Adrenal gland (tissue), 12 donors: ENCODE measurements around the gene TNFAIP3. TPM values are rescaled to one million over a fixed set of nuclear protein-coding genes. Genes with fewer than 3 reads are reported as not detected.
A peak's percentile ranks its signal among the peaks of the same experiment; 100 is the strongest.

Experiments used
- DNase-seq, 7 donors: peaks; one replicate each; pipeline ENCODE4 v3.0.0-alpha.2; 2019 to 2020
- H3K27ac ChIP-seq, 5 donors: fragments of 200-600 bp; sonication (generic) in 4 of 5; 1 replicate in 3 of 5; 2 replicates in 2 of 5; pipeline versions ENCODE4 v1.5.1 to v1.8.0; 2016 to 2020; ENCODE audit warnings: mild to moderate bottlenecking in 1 of 5
- H3K27me3 ChIP-seq: fragments of 200-600 bp; 2 replicates; pipeline ENCODE4 v1.8.0; 2021
- H3K36me3 ChIP-seq, 2 donors: fragments of 200-600 bp; replicated peaks in 1 of 2; 1 replicate in 1 of 2; 2 replicates in 1 of 2; pipeline versions ENCODE4 v1.5.1 to v1.8.0; 2018 to 2022
- H3K4me1 ChIP-seq, 2 donors: fragments of 200-600 bp; replicated peaks in 1 of 2; 1 replicate in 1 of 2; 2 replicates in 1 of 2; pipeline versions ENCODE4 v1.5.1 to v1.8.0; 2018 to 2021
- H3K4me3 ChIP-seq, 4 donors: fragments of 200-600 bp; sonication (generic) in 3 of 4; one replicate each; pipeline ENCODE4 v1.5.1; 2016 to 2018
- H3K9me3 ChIP-seq, 3 donors: fragments of 200-600 bp; sonication (generic) in 1 of 3; replicated peaks in 1 of 3; 1 replicate in 2 of 3; 2 replicates in 1 of 3; pipeline versions ENCODE4 v1.5.1 to v1.8.0; 2016 to 2021
- POLR2A ChIP-seq, 2 donors: fragments of 450-650 bp; IDR thresholded peaks; one replicate each; pipeline ENCODE4 v1.6.1; 2017; ENCODE audit warnings: antibody characterized with exemption in 2 of 2, mild to moderate bottlenecking in 2 of 2, moderate library complexity in 1 of 2
- WGBS, 4 donors: extraction: QIAGEN DNeasy Blood & Tissue Kit in 2 of 4; methylation state at CpG; one replicate each; pipeline versions ENCODE4 v1.1.5 to v1.1.7; 2013 to 2017; 5-methylcytosine and 5-hydroxymethylcytosine counted together
- intact Hi-C, 2 donors: fragments of 100-400 bp; cut with DNase I; formaldehyde crosslinking; loops; one replicate each; pipeline versions ENCODE4 v1.14.1 to v1.15.0; 2022 to 2023
- polyA plus RNA-seq, 3 donors: library from polyadenylated mRNA; stranded (reverse); fragments of 200-250 nt in 2 of 3; fragments of 350-450 nt in 1 of 3; fragmentation: Illumina TruSeq in 1 of 3; extraction: RNeasy Lipid Tissue Mini Kit (QIAGEN cat#74804) in 1 of 3; gene quantifications; one replicate each; pipeline ENCODE4 v1.2.3, GENCODE V29; 2013 to 2014
- total RNA-seq, 9 donors: library from RNA; depleted of rRNA in 4 of 9; stranded (reverse); fragments of >200 nt in 4 of 9; fragments of 120-200 nt in 1 of 9; fragmentation: NEBNext Ultra II Directional in 1 of 9; extraction: Animal tissue kit (Norgen Biotek cat#: 25700) in 1 of 9; gene quantifications; one replicate each; pipeline versions ENCODE4 v1.1.0 to v1.2.4, GENCODE V29; 2013 to 2023
- TF ChIP-seq, protein P1 (sequence below), 6 experiments: fragments of 450-650 bp in 4 of 6; fragments of 200-600 bp in 2 of 6; sonication (generic) in 1 of 6; IDR thresholded peaks; 1 replicate in 5 of 6; 2 replicates in 1 of 6; pipeline versions ENCODE4 v1.5.1 to v1.8.0; 2016 to 2021; ENCODE audit warnings: antibody characterized with exemption in 6 of 6, mild to moderate bottlenecking in 2 of 6, moderate library complexity in 1 of 6
- donor health status: healthy with polysubstance abuse.
- donor health status: Bipolar disorder and iron deficiency.
- donor health status: DM: yes; HTN: yes; CAD: no.
- donor health status: DM: no; HTN: no; CAD: no.
- donor health status: DM: no; HTN: no; CAD: no.
- donor health status: DM: yes; HTN: yes; CAD: no.

The TNFAIP3 gene
- total and polyA plus RNA-seq, 12 donors, result 5.0 to 29.7 (median 15.2) TPM

- 65 to 77% (median 71%) methylated on average over 6 to 7 of the region's 7 CpGs for WGBS, 4 donors
- no peak overlapping the region for H3K4me3 ChIP-seq
- peaks cover 0 to 10% of the 10 kb centered on the region in 2 donors for H3K4me1 ChIP-seq
- no peaks in the 10 kb centered on the region for H3K36me3 ChIP-seq
- no peaks in the 10 kb centered on the region for H3K9me3 ChIP-seq
- no peak for TF ChIP-seq POLR2A (IDR thresholded peaks at IDR 0.05)
- TF ChIP-seq, protein P1, sequence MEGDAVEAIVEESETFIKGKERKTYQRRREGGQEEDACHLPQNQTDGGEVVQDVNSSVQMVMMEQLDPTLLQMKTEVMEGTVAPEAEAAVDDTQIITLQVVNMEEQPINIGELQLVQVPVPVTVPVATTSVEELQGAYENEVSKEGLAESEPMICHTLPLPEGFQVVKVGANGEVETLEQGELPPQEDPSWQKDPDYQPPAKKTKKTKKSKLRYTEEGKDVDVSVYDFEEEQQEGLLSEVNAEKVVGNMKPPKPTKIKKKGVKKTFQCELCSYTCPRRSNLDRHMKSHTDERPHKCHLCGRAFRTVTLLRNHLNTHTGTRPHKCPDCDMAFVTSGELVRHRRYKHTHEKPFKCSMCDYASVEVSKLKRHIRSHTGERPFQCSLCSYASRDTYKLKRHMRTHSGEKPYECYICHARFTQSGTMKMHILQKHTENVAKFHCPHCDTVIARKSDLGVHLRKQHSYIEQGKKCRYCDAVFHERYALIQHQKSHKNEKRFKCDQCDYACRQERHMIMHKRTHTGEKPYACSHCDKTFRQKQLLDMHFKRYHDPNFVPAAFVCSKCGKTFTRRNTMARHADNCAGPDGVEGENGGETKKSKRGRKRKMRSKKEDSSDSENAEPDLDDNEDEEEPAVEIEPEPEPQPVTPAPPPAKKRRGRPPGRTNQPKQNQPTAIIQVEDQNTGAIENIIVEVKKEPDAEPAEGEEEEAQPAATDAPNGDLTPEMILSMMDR (IDR thresholded peaks at IDR 0.05), result no peak
- no peaks in the 10 kb centered on the region for H3K27me3 ChIP-seq
- peak; percentile 33 to 77 (median 61) for DNase-seq
- intact Hi-C loops, result no loop called here
- peak overlapping the region in 1 of 5 donors; percentile 61 for H3K27ac ChIP-seq
Measured at GRCh38 chr6:137846772-137847313, 20.2 kb upstream of the TNFAIP3 start.

- intact Hi-C loops, result no loop called here
- H3K27ac ChIP-seq, result peak overlapping the region in 1 of 5 donors; percentile 61
- WGBS, 4 donors, result 77 to 89% (median 82%) methylated on average over 5 of the region's 5 CpGs
Measured at GRCh38 chr6:137847748-137848147, 19.3 kb upstream of the TNFAIP3 start.

DNA sequence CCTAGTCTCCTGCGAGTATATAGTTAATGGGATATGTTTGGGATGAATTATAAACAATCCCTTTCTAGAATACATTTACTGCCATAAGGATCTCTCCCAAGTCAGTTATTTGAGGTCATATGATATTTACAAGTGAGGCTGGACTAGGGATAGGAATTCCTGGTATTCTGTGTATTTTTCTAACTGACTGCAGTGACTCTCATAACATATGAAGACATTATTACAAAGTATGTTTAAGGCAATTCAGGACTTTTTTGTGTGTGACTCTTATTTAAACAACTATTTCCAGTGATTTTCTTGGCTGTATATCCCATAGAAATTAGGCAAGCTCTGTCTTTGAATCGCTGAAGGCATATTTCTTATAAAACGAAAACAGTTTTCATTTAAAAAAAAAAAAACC is 18.4 kb upstream of the TNFAIP3 start:
- intact Hi-C loops, result no loop called here
- 63 to 73% (median 69%) methylated on average over 3 of the region's 3 CpGs for WGBS, 4 donors
- Histone ChIP-seq H3K4me3 (no peak overlapping the region), H3K9me3 (no peaks in the 10 kb centered on the region), H3K27ac (no peak overlapping the region), H3K27me3 (no peaks in the 10 kb centered on the region), H3K4me1 (peaks cover 0 to 10% of the 10 kb centered on the region in 2 donors), H3K36me3 (no peaks in the 10 kb centered on the region)
- no peak for DNase-seq
- TF ChIP-seq POLR2A (IDR thresholded peaks at IDR 0.05), result no peak
- TF ChIP-seq, protein P1 (IDR thresholded peaks at IDR 0.05), result no peak

More at GRCh38 chr6:137847748-137848147, 19.3 kb upstream of the TNFAIP3 start:
- TF ChIP-seq, protein P1 (IDR thresholded peaks at IDR 0.05), result no peak
- TF ChIP-seq POLR2A (IDR thresholded peaks at IDR 0.05), result no peak
- Histone ChIP-seq H3K4me1 (peaks cover 0 to 10% of the 10 kb centered on the region in 2 donors), H3K9me3 (no peaks in the 10 kb centered on the region), H3K4me3 (no peak overlapping the region), H3K36me3 (no peaks in the 10 kb centered on the region), H3K27me3 (no peaks in the 10 kb centered on the region)
- no peak for DNase-seq

DNA sequence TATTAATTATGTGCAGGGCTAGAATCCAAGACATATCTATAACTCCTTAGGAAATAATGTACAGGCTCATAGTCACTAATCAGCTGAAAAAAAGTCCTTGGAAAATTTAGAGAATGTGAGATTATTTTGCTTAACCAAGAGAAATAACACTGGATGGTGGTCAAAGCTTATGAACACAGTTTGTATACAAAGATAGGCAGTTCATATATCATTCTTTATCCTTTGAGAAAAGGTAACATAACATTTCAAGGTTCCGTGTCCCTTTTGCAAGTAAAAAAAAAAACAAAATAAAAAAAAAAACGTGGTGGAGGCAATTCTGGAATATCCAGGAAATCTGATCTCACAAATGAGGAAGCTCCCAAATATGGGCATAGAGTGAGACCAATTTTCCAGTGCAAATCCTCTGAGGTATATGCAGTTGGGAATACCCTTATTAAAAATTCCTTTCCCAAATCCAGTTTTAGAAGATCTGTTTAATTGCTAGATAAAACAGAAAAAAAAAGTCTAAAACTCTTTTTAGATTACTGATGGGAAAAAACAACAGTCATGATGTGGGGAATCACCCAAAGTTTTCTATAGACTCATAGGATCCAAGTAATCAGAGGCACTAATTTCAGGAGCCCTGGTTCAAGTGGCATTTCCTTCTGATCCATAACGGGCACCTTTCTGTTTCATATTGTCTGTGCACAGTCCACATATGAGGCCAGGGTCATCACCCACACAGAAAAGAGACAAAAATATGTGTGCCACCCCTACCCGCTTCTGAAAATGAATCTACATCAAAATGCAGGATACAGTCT is 17.7 kb upstream of the TNFAIP3 start:
- H3K9me3 ChIP-seq, result no peaks in the 10 kb centered on the region
- no peaks in the 10 kb centered on the region for H3K36me3 ChIP-seq
- H3K4me1 ChIP-seq, result peaks cover 0 to 10% of the 10 kb centered on the region in 2 donors
- no peak for DNase-seq
- H3K27me3 ChIP-seq, result no peaks in the 10 kb centered on the region
- WGBS, 4 donors, result 32 to 43% (median 35%) methylated on average over 4 of the region's 4 CpGs
- no peak for TF ChIP-seq POLR2A (IDR thresholded peaks at IDR 0.05)
- TF ChIP-seq, protein P1 (IDR thresholded peaks at IDR 0.05), result no peak
- no peak overlapping the region for H3K27ac ChIP-seq
- intact Hi-C loops, result no loop called here
- no peak overlapping the region for H3K4me3 ChIP-seq
